ENCODE results near the gene GRIK5.

DNA sequence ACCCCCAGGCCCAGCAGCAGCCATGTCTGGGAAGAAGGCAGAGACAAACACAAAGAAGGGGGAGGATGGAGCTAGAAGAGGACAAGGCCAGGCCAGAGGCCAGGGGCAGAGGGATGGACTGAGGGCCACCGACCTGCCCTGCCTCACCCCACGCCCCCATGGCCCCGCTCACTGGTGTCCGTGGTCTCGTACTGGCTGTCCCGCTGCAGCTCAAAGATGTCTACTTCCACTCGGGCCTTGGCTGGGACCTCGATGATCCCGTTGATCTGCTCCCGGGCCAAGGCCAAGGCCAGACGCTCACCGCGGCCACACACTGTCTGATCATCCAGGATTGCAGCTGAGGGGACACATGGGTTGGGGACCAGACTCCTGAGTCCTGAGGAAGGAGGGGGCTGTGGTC is 5.0 kb downstream of the GRIK5 start:
- TF ChIP-seq, protein P1, sequence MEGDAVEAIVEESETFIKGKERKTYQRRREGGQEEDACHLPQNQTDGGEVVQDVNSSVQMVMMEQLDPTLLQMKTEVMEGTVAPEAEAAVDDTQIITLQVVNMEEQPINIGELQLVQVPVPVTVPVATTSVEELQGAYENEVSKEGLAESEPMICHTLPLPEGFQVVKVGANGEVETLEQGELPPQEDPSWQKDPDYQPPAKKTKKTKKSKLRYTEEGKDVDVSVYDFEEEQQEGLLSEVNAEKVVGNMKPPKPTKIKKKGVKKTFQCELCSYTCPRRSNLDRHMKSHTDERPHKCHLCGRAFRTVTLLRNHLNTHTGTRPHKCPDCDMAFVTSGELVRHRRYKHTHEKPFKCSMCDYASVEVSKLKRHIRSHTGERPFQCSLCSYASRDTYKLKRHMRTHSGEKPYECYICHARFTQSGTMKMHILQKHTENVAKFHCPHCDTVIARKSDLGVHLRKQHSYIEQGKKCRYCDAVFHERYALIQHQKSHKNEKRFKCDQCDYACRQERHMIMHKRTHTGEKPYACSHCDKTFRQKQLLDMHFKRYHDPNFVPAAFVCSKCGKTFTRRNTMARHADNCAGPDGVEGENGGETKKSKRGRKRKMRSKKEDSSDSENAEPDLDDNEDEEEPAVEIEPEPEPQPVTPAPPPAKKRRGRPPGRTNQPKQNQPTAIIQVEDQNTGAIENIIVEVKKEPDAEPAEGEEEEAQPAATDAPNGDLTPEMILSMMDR (conservative IDR thresholded peaks at IDR 0.05), result no peak
- TF ChIP-seq EZH2 (IDR thresholded peaks at IDR 0.05; ENCODE audit: low read depth), result no peak

All from PC-9 (cell line).